Hematopoietic multipotent progenitor cell treated with erythropoietin and hydrocortisone succinate and interleukin-3 and kit ligand, for 8 days (in vitro differentiated cells): Measurements from ENCODE around the gene ATF5.
A peak's percentile ranks its signal among the peaks of the same experiment; 100 is the strongest.

Experiments used
- DNase-seq: peaks from one replicate; pipeline ENCODE4 v3.0.0-alpha.2; 2015

Gene ATF5

GRCh38 chr19:49977076-49977475, 48.1 kb downstream of the ATF5 start:
- no peak for DNase-seq

GRCh38 chr19:49977881-49978280, 48.9 kb downstream of the ATF5 start:
- DNase-seq: no peak

- DNase-seq: no peak
Measured at GRCh38 chr19:49978324-49978723, 49.3 kb downstream of the ATF5 start.

GRCh38 chr19:49981603-49982593, 52.9 kb downstream of the ATF5 start:
- peak; percentile 78 for DNase-seq
